ENCODE results near the gene RPL10. TPM values are rescaled to one million over a fixed set of nuclear protein-coding genes. Genes with fewer than 3 reads are reported as not detected.
A peak's percentile ranks its signal among the peaks of the same experiment; 100 is the strongest.

The RPL10 gene
- total and polyA plus RNA-seq, 2 of the 8 experiments (the other 6 are each of a cell fraction or from before 2014, with no cell fraction given), result 2,633 to 4,293 TPM

- Histone ChIP-seq H2BK5ac (ENCODE audit: low read depth, low read length) (no peak overlapping the region), H3K36me3 (ENCODE audit: control insufficient read depth in 2 of 4, insufficient read depth in 4 of 4, low read length in 3 of 4) (peaks cover 0 to 26% (median 0%) of the 10 kb centered on the region in 4 experiments; a peak in 2 of 8 replicates), H2BK20ac (ENCODE audit: low read length) (no peak overlapping the region), H4K20me1 (replicated peaks in 1 of 2; ENCODE audit: control insufficient read depth in 1 of 2, insufficient read depth in 2 of 2, low read length in 2 of 2) (peaks cover 0 to 2% of the 10 kb centered on the region in 2 experiments), H3K14ac (ENCODE audit: insufficient read length) (no peak overlapping the region), H3K4ac (replicated peaks; ENCODE audit: insufficient read length, low read depth, low read length) (no peak overlapping the region), H3K79me1 (ENCODE audit: low read depth, low read length) (no peaks in the 10 kb centered on the region), H3K4me2 (ENCODE audit: insufficient read depth in 1 of 2, low read depth in 2 of 2, low read length in 2 of 2) (no peak overlapping the region), H3K4me1 (replicated peaks in 1 of 4; ENCODE audit: control insufficient read depth in 3 of 4, insufficient read depth in 4 of 4, low read length in 3 of 4) (peaks cover 0 to 19% (median 9%) of the 10 kb centered on the region in 4 experiments; a peak in 6 of 7 replicates), H3K9me3 (ENCODE audit: insufficient read depth in 2 of 2, low read depth in 1 of 2, low read length in 1 of 2) (no peaks in the 10 kb centered on the region), H2AK5ac (ENCODE audit: low read depth, low read length) (no peak overlapping the region), H2BK12ac (ENCODE audit: low read depth, low read length) (no peak overlapping the region), H3K56ac (replicated peaks; ENCODE audit: insufficient read length, low read depth, low read length) (no peak overlapping the region), H3K79me2 (ENCODE audit: control insufficient read depth in 1 of 2, insufficient read depth in 2 of 2, low read length in 2 of 2) (peaks cover 0 to 13% of the 10 kb centered on the region in 2 experiments; a peak in 2 of 4 replicates), H4K5ac (ENCODE audit: insufficient read length, low read depth, low read length) (no peak overlapping the region), H3K4me3 (ENCODE audit: extremely low read depth in 1 of 4, insufficient read depth in 2 of 4, low read depth in 3 of 4, low read length in 4 of 4) (no peak overlapping the region), H4K91ac (replicated peaks; ENCODE audit: insufficient read length, low read length) (no peak overlapping the region), H2AFZ (ENCODE audit: low read length) (no peak overlapping the region), H3K23me2 (ENCODE audit: low read depth, low read length) (peaks cover 4% of the 10 kb centered on the region; the same call in 1 of the 2 replicates), H4K8ac (ENCODE audit: extremely low read depth, insufficient read depth, low read length) (no peak overlapping the region), H3K18ac (ENCODE audit: extremely low read depth, low read length) (no peak overlapping the region), H3K27ac (ENCODE audit: low read depth, low read length) (no peak overlapping the region), H2BK120ac (replicated peaks; ENCODE audit: low read depth, low read length) (no peak overlapping the region), H3K23ac (ENCODE audit: insufficient read length) (no peak overlapping the region), H3K27me3 (replicated peaks in 1 of 4; ENCODE audit: control insufficient read depth in 3 of 4, extremely low read depth in 1 of 4, insufficient read depth in 3 of 4, low read length in 3 of 4) (no peaks in the 10 kb centered on the region), H2BK15ac (ENCODE audit: low read length) (0 out of 2 replicates have a peak overlapping the region, but pooled peaks have one; percentile 61), H3K9ac (replicated peaks in 1 of 4; ENCODE audit: extremely low read depth in 1 of 4, low read depth in 3 of 4, low read length in 3 of 4) (no peak overlapping the region)
- WGBS, 2 experiments (ENCODE audit: extremely low coverage in 1 of 2, insufficient coverage in 1 of 2, insufficient read length in 1 of 2, insufficient replicate concordance in 2 of 2, low coverage in 1 of 2, low lambda C conversion rate in 2 of 2, missing lambda C conversion rate in 1 of 2), result 83% methylated on average over 5 of the region's 8 CpGs; no CpG with 5 or more reads in 1 of the 2 experiments
- ChIA-PET POLR2A (ENCODE audit: partially characterized antibody) (interaction anchor here (1.0 to 6.5 kb wide), 6 partner anchors 9 to 35 kb away, joined by 4 to 107 read pairs (median 26); partner anchors contain the start of genes FLNA, RPL10 and TAFAZZIN), CTCF (ENCODE audit: partially characterized antibody) (interaction anchor here (0.7 to 3.9 kb wide), 4 partner anchors 9 to 94 kb away, joined by 3 to 29 read pairs (median 4); partner anchors contain the start of gene FLNA)
- DNase-seq (ENCODE audit: low read depth in 1 of 2, low spot score in 2 of 2), result no peak
- no peak for TF ChIP-seq CTBP2 (IDR thresholded peaks at IDR 0.05; ENCODE audit: borderline replicate concordance, insufficient read depth, insufficient read length, low read length)
- TF ChIP-seq RAD21 (IDR thresholded peaks at IDR 0.05 in 1 of 2, conservative IDR thresholded peaks at IDR 0.05 in 1 of 2; ENCODE audit: low read depth in 2 of 2, low read length in 2 of 2), result peak in 1 of 2 experiments; percentile 19; a peak in 1 of 4 replicates
- TF ChIP-seq CTCF (IDR thresholded peaks at IDR 0.05; ENCODE audit: control extremely low read depth in 1 of 3, insufficient read depth in 1 of 3, low read depth in 1 of 3, low read length in 3 of 3), result peak in 1 of 3 experiments; percentile 17; a peak in 1 of 4 replicates
- peak; percentile 28 for FAIRE-seq
Measured at GRCh38 chrX:154384284-154384892, 13.8 kb upstream of the RPL10 start.
